ENCODE results near the gene CLDN15.

The CLDN15 gene

DNA sequence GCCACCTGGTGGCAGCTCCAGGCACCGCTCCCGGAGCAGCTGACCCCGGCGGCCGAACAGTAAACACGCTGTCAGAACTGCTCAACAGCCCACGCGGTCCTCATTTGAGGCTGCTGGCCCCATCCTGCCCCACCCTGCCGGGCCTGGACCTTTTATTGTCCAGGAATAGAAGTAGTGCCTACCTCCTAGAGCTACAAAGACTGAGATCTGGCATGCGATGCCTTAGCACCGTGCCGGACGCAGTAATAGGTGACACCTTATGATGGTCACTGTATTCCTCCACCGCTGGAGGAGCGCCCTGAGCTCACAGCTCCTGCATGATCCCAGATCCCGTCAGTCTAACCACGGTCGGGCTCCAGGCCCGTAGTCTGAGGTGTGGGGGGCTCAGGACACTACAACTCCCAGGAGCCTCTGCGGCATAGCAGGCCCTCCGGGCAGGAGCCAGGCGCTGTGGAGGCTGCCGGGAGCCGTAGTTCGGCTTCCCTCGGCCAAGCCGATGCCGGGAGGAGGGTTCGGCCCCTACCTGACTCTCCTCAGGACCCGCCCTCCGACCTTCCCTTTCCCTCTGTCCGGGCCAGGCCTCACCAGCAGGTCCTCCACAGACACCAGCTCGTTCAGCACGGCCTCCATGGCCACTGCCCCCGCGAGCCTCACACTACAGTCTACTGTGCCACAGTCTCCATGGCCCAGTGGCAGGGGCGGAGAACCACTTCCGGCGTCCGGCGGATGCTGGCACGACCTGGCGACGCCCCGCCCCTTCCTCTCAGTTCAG, 7.0 kb upstream of the CLDN15 start, which contains the start of gene FIS1:
TSS of gene FIS1 (minus strand) at position 707 of the 772 bp plus-strand sequence. CDS start at position 630, 77 bp downstream.
- in situ Hi-C loops (cut with MboI; ENCODE audit: low sequenced_read_pairs): no loop called here

DNA sequence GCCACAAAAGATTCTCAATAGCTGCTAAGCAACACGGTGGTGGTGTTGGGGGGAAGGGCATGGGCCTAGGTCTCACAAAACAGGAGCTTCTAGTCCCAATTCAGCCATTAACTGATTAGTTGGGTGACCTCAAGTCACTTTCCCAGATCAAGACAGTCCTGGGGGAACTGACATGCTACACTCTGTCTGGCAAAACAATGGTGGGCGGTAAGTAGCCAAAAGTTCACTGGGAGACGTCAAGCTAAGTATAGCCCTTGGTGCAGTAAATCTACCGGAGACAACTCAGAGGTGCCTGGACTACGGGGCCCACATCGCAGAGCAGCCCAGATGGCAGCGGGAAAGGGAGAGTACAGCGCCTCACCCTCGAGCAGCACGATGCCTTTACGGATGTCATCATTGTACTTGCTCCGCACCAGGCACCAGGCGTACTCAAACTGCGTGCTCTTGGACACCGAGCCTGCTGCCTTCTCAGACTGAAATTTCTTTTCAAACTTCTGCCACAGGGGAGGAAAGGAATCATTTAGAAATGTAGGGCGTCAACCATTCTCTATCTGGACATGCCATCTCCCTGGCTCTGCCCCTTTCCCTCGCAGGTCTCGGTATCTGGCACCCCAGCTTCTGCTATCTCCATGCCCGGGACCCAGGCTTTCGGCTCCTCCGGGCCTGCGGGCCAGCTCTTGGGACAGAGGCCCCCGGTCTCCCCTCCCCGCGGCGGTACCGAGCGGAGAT, 6.2 kb upstream of the CLDN15 start:
- in situ Hi-C loops (cut with MboI; ENCODE audit: low sequenced_read_pairs): no loop called here

GRCh38 chr7:101241443-101242349, 4.1 kb upstream of the CLDN15 start:
- in situ Hi-C loops (cut with MboI; ENCODE audit: low sequenced_read_pairs): no loop called here

- in situ Hi-C loops (cut with MboI; ENCODE audit: low sequenced_read_pairs): no loop called here
Measured at GRCh38 chr7:101241015-101241363, 3.4 kb upstream of the CLDN15 start.

DNA sequence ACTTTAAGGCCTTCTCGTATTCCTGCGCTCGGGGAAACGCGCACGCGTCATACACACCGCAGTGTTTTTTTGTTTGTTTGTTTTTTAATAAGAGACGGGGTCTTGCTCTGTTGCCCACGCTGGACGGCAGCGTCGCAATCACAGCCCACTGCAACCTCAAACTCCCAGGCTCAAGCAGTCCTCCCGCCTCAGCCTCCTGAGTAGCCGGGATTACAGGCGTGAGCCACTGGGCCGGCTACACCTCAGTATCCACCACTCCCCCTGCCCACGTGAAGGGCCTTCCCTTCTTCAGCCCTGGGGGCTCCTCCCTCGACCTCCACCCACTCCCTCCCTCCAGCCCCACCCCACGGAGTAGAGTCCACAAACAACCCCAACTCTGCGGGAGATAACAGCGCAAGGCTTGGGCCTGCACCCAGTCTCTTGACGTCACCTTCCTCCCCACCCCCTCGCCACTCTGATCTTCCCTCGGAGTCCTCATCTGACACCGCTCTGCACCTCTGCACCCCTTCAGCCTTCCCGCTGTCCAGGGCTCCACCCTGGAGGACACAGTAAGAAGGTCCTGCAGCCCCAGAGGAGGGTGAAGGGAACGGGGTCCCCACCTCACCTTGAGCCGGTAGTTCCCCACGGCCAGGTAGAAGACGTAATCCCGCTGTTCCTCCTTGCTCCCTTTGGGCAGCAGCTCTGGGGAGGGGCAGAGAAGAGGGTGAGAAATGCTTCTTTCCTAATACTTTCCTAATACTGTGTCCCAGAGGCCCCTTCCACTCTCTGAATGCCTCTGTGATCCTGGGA, 2.8 kb upstream of the CLDN15 start:
- in situ Hi-C loops (cut with MboI; ENCODE audit: low sequenced_read_pairs): no loop called here

DNA sequence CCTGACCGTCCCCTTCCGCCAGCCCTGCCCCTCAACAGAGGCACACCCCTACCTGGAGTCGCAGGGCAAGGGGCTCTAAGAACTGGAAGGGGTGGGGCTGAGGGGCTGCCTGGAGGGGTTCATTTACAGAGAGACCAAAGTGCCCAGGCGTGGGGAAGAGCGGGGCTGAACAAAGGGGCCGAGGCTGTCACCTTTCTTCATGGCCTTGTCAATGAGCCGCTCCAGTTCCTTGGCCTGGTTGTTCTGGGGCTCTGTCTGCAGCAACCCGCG, 2.3 kb upstream of the CLDN15 start:
- in situ Hi-C loops (cut with MboI; ENCODE audit: low sequenced_read_pairs): no loop called here

GRCh38 chr7:101239191-101239950, 1.8 kb upstream of the CLDN15 start:
- in situ Hi-C loops (cut with MboI; ENCODE audit: low sequenced_read_pairs): no loop called here

DNA sequence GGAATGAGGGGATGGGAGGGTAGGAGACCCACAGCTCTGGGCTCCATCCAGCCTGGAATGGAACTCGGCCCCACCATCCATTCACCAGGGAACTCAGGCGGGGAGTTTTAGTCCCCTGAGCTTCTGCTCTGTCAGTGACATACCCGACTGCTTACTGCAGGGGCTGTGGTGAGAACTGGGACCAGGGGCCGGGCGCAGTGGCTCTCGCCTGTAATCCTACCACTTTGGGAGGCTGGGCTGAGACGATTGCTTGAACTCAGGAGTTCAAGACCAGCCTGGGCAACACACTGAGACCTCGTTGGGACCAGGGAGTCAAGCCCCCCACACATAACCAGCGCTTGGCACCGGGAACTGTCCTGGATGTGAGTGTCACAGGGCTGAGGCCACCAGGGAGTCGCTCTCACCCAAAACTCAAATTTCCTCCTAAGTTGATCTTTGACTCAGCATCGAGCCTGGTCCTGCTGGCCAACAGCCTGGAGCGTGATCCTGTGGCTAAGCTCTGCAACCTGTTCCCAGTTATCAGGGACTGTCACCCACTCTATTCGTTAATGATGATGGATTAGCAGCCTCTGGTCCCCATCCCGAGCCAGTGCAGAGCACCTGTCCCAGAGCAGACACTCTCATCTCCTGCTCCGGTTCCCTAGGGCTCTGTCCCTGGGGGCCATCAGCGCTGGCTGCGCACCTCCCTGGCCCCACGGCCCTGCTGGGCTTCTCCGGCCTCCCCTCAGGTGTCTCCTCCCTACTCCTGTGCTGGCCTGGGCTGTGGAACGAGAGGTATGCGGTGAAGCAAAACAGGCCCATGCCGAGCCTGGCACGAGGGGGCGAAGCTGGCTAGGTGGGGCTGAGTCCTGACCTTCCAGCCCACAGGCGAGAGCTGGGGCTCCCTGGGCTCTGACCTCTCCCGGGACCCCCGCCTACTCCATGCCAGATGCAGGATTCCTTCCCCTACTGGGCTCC, 902 bp upstream of the CLDN15 start:
- in situ Hi-C loops (cut with MboI; ENCODE audit: low sequenced_read_pairs): no loop called here

- in situ Hi-C loops (cut with MboI; ENCODE audit: low sequenced_read_pairs): no loop called here
Measured at GRCh38 chr7:101236292-101236835, 1.2 kb downstream of the CLDN15 start.

- in situ Hi-C loops (cut with MboI; ENCODE audit: low sequenced_read_pairs): no loop called here
Measured at GRCh38 chr7:101235522-101235921, 2.1 kb downstream of the CLDN15 start.

- in situ Hi-C loops (cut with MboI; ENCODE audit: low sequenced_read_pairs): no loop called here
Measured at GRCh38 chr7:101235050-101235449, 2.6 kb downstream of the CLDN15 start.

- in situ Hi-C loops (cut with MboI; ENCODE audit: low sequenced_read_pairs): no loop called here
Measured at GRCh38 chr7:101234636-101235035, 3.0 kb downstream of the CLDN15 start.

DNA sequence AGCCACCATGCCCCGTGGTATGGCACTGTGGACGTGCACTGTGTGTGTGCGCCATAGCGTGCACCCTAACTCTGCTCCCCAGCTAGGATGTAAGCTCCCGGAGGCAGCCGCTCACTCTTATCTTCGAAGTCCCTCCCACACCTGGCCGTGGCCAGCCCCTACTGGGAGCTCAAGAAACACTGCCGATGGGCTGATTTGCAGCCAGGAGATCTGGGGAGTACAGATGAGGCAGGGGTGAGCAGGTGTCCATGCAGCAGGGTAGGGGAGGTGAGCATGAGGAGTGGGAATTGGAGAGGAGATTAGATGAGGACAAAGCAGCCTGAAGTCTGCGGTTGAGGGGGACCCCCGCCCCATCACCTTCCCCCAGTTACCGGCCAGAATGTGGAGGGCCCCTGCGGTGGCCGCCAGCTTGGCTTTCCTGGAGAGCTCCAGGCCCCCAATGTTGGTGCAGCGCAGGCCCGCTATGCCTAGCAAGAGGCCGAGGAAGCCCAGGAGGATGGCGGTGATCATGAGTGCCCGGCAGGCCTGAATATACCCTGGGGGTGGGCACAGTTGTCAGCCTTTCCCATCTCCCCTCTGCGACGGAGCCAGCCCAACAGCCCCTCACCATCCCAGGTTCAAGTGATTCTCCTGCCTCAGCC, 3.6 kb downstream of the CLDN15 start:
- in situ Hi-C loops (cut with MboI; ENCODE audit: low sequenced_read_pairs): no loop called here

GRCh38 chr7:101232141-101232850, 5.3 kb downstream of the CLDN15 start:
- in situ Hi-C loops (cut with MboI; ENCODE audit: low sequenced_read_pairs): no loop called here

DNA sequence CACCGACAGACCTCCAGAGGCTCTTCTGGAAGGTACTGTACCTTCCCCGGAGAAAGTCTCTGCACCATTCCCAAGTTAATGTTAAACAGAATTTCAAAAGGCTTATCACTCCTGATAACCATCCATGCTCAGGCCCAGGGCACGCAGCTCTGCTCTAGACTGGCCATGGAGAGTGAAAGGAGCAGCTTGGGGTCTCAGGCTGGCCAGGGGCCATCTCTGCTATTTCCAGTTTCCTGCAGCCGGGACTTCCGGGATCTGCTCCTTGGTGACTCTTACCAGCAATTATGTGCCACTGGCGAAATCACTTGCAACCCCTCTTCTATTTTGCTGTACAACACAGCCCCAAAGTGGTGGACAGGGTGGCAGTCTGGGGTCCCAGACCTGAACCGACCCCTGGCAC, 6.0 kb downstream of the CLDN15 start:
- in situ Hi-C loops (cut with MboI; ENCODE audit: low sequenced_read_pairs): no loop called here

DNA sequence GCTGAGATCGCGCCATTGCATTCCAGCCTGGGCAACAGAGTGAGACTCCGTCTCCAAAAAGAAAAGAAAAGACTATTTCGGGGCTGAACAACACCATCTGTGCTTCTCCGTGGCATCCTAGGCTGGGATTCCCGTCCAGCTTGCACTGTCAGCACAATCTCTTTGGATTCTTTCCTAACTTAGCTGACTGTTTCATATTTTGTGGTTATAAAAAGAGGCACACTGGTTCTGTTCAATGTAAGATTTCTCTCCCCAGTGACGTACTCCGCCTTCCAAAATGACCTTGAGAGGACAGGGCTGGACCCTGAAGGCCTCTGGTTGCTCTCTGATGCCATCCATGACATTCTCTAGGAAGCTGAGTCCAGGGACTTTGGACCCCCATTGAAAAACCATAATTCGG, 10.9 kb downstream of the CLDN15 start:
- in situ Hi-C loops (cut with MboI; ENCODE audit: low sequenced_read_pairs): no loop called here

DNA sequence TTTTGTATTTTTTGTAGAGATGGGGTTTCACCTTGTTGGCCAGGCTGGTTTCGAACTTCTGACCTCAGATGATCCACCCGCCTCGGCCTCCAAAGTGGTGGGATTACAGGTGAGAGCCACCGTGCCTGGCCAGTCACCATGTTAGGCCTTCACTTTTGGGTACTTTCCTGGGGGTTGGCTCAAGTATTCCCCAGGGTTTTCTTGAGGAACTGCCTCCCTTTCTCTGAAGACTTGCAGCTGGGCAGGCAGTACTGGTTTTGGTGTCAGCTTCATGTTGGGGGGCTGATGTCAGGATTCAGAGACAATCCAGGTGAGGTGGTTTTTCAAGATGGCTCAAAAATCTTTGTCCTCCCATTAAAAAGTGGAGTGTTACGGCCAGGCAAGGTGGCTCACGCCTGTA, 12.0 kb downstream of the CLDN15 start:
- in situ Hi-C loops (cut with MboI; ENCODE audit: low sequenced_read_pairs): no loop called here

- in situ Hi-C loops (cut with MboI; ENCODE audit: low sequenced_read_pairs): no loop called here
Measured at GRCh38 chr7:101223528-101223927, 14.1 kb downstream of the CLDN15 start.

All from HL-60/S4 treated with phorbol 12-myristate 13-acetate at 8.2 ng/mL for 4 days and 3 days (cell line).